HUES6 (cell line): ENCODE data around the gene TRAF7.
A peak's percentile ranks its signal among the peaks of the same experiment; 100 is the strongest.

Experiments
- H3K27ac ChIP-seq: 2 replicates; pipeline ENCODE4 v1.7.0; 2013; ENCODE audit warnings: low read depth, mild to moderate bottlenecking, low read length, inconsistent platforms
- H3K27me3 ChIP-seq: 2 replicates; pipeline ENCODE4 v1.6.1; 2013; ENCODE audit warnings: low read length; ENCODE audit not compliant: control insufficient read depth, insufficient read depth
- H3K36me3 ChIP-seq: 2 replicates; pipeline ENCODE4 v1.6.1; 2013; ENCODE audit warnings: low read length; ENCODE audit not compliant: control insufficient read depth, insufficient read depth
- H3K4me1 ChIP-seq: 2 replicates; pipeline ENCODE4 v1.6.1; 2013; ENCODE audit warnings: low read length; ENCODE audit not compliant: control insufficient read depth, insufficient read depth
- H3K4me3 ChIP-seq: 2 replicates; pipeline ENCODE4 v1.5.1; 2013; ENCODE audit warnings: low read depth, low read length
- H3K9ac ChIP-seq: one replicate; pipeline ENCODE4 v1.6.1; 2013; ENCODE audit warnings: mild to moderate bottlenecking, low read length
- H3K9me3 ChIP-seq: 2 replicates; pipeline ENCODE4 v1.6.1; 2013; ENCODE audit warnings: low read depth, low read length; ENCODE audit not compliant: control insufficient read depth, insufficient read depth

The TRAF7 gene

DNA sequence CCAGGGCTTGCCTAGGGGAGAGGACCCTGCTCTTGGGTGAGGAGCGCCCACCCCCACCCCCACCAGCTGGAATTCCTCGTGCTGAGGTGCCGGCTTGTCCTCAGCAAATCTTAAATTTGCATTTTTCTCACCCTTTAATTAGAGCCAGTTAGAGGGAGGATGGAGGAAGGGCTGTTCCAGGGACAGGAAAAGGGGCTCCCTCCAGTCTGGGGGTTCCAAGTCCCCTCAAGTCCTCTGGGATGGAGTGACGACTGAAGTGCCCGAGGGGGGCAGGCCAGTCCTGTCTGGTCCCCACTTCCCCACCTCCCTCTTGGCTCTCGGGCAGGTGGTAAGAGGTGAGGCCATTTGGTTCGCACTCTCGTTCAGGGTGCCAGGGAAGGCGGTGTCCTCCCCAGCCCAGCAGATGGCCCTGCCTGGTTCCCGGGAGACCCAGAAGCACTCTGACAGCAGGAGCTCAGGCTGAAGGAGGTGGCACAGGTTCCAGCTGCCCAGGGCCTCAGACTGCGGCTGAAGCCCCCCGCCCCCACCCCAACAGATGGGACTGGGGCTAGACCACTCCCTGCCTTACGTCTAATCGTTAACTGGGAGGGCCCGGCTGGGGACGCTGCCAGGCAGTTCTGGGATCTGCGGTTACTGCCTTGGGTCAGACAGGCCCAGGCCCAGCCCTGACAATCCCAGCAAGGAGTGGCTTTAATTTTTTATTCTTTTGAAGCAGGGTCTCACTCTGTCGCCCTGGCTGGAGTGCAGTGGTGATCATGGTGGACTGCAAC, 5.0 kb upstream of the TRAF7 start:
- Histone ChIP-seq H3K27me3 (no peaks in the 10 kb centered on the region), H3K4me1 (peaks cover 46% of the 10 kb centered on the region), H3K36me3 (peaks cover 38% of the 10 kb centered on the region), H3K4me3 (peak overlapping the region; percentile 67), H3K27ac (peak overlapping the region; percentile 38; the same call in 1 of the 2 replicates), H3K9me3 (no peaks in the 10 kb centered on the region), H3K9ac (peak overlapping the region; percentile 77)

DNA sequence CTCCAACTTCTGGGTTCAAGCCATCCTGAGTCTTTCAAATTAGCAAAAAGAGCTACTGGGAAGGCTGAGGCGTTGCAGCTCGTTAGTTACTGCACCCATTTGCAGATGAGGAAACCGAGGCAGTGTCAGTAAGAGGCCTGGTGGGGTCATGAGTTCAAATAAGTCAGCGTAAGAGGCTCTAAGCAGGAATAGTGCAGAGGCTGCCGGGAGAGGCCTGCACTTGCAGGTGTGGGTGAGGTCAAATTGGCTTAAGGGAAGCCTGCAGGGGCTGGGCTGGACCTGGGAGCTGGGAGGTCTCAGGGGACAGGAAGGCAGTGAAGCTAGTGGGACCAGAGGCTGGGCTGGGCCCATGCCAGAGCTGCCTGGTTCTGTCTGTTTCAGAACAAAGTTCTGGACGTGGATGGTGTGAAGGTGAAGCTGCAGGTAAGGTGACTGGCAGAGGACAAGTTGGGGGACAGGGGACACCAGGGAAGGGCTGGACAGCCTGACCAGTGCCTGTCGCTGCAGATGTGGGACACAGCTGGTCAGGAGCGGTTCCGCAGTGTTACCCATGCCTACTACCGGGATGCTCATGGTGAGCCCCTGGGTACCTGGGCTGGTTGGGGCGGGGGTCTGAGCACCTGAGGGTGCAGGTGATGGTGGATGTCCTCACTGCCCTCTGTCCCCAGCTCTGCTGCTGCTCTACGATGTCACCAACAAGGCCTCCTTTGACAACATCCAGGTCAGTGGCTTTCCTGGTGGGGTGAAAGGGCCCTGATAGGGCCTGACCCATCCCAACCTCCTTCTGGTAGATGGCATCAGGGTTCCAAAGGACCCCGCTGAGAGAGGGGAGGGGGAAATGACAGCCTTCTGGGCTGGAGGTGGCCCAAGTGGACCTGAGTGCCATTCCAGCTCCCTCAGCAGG, 4.1 kb upstream of the TRAF7 start:
- peaks cover 38% of the 10 kb centered on the region for H3K36me3 ChIP-seq
- peak overlapping the region; percentile 77 for H3K9ac ChIP-seq
- peak overlapping the region; percentile 7 for H3K4me3 ChIP-seq
- H3K9me3 ChIP-seq = no peaks in the 10 kb centered on the region
- no peak overlapping the region for H3K27ac ChIP-seq
- peaks cover 46% of the 10 kb centered on the region for H3K4me1 ChIP-seq
- no peaks in the 10 kb centered on the region for H3K27me3 ChIP-seq

DNA sequence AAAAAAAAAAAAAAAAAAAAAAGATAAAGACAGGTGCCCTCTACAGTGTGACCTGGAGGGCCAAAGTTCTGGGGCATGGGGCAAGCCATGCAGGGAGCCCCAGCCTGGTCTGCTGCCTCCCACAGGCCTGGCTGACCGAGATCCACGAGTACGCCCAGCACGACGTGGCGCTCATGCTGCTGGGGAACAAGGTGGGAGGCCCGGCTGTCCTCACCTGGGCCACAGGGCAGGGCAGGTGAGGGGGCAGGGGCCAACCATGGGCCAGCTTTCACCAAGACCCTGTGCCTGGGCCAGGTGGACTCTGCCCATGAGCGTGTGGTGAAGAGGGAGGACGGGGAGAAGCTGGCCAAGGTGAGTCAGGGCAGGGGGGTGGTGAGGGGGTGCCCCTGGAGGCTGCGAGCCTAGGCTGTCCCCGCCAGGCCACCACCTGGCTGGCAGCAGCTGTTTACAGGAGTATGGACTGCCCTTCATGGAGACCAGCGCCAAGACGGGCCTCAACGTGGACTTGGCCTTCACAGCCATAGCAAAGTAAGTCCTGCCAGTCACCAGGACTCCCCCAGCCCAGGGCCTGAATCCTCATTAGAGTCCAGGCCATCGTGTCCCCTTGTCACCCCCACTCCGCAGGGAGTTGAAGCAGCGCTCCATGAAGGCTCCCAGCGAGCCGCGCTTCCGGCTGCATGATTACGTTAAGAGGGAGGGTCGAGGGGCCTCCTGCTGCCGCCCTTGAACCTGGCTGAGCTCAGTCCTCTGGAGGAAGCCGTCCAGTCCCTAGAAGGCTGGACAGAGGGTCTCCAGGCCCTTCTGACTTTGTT, 2.7 kb upstream of the TRAF7 start:
- peak overlapping the region; percentile 97 for H3K4me3 ChIP-seq
- H3K9ac ChIP-seq = peak overlapping the region; percentile 100
- H3K9me3 ChIP-seq = no peaks in the 10 kb centered on the region
- H3K27me3 ChIP-seq = no peaks in the 10 kb centered on the region
- H3K36me3 ChIP-seq = peaks cover 38% of the 10 kb centered on the region
- H3K27ac ChIP-seq = peak overlapping the region; percentile 94
- H3K4me1 ChIP-seq = peaks cover 59% of the 10 kb centered on the region

DNA sequence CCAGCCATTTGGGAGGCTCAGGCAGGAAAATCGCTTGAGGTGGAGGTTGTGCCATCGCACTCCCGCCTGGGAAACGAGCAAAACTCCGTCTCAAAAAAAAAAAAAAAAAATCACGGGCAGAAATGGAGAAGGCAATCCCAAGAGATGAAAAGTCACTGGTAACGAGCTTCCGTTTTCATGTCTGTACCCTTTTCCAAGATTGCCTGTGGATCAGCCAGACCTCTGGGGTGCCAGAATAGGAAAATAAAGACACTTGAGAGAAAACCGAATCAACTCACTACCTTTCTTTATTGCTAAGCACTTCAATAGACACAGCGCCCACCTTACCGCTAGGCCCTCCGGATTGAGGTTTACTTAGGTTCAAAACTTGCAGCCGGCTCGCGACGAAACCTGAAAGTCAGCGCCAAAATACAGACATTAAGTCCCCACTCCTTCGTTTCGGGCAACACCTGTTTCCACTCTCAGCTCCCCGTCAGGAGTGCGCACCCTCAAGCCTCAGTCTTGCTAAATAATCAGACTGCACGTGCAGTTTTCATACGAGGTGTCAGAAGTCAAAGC, 970 bp upstream of the TRAF7 start:
- Histone ChIP-seq H3K27me3 (no peaks in the 10 kb centered on the region), H3K4me1 (peaks cover 70% of the 10 kb centered on the region), H3K27ac (peak overlapping the region; percentile 94), H3K9ac (peak overlapping the region; percentile 100), H3K36me3 (peaks cover 38% of the 10 kb centered on the region), H3K9me3 (no peaks in the 10 kb centered on the region), H3K4me3 (peak overlapping the region; percentile 97)

DNA sequence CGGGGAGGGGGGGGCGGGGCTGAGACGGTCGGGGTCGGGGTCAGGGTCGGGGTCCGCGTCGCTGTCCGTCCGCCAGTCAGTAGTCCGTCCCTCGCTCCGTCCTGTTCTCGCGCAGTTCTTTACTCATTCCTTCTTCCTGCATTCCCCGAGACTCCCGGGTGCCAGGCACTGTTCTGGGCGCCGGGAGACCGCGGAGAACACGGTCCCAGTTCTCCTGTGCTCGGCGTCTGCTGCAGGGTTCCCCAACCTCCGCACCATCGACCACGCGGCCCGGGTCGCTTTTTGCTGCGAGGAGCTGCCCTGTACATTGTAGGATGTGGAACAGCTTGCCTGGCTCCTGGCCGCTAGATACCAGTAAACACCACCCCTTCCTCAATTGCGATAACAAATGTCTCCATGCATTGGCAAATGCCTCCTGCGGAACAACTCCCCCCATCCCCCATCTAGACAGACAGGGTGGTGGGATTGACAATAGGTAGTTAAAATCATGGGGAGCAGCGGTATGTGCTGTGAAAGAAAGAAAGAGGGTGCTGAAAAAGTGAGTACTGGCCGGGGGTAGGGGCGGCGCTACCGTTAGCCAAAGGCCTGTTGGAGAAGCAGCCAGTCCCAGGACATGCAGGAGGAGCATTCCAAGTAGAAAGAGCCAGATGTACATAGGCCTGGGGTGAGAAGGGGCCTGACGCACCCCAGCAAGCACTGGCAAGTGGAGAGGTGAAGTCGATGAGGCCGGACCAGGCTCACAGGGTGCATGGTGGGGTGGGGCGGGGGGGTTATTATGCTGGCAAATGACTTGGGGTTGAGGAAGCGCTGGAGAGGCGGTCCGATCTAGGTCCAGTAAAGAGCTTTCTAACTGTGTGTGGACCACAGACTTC, 631 bp downstream of the TRAF7 start:
- Histone ChIP-seq H3K9me3 (no peaks in the 10 kb centered on the region), H3K36me3 (peaks cover 37% of the 10 kb centered on the region), H3K9ac (peak overlapping the region; percentile 92), H3K27me3 (no peaks in the 10 kb centered on the region), H3K27ac (0 out of 2 replicates have a peak overlapping the region, but pooled peaks have one; percentile 68), H3K4me1 (peaks cover 64% of the 10 kb centered on the region), H3K4me3 (peak overlapping the region; percentile 96)

DNA sequence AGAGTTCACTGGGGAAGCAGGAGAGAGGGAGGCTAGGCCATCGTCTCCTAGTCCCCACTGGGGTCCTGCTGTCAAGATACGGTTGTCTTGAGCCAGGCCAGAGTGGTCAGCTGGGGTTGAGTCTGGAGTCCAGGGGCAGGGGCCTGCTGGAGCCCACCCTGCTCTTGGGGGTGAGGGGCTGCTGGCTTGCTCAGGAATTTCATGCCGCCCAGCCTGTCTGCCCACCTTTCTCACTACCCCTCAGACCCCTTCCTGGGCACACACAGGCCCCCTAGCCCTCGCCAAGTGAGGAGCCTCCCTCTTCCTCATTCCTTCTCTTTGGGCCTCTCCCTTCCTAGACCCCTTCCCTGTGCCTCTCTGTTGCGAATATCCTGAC, 1.3 kb downstream of the TRAF7 start:
- no peak overlapping the region for H3K27ac ChIP-seq
- peaks cover 58% of the 10 kb centered on the region for H3K4me1 ChIP-seq
- peak overlapping the region; percentile 42 for H3K9ac ChIP-seq
- H3K27me3 ChIP-seq = no peaks in the 10 kb centered on the region
- H3K36me3 ChIP-seq = peaks cover 31% of the 10 kb centered on the region
- no peaks in the 10 kb centered on the region for H3K9me3 ChIP-seq
- peak overlapping the region; percentile 96 for H3K4me3 ChIP-seq

DNA sequence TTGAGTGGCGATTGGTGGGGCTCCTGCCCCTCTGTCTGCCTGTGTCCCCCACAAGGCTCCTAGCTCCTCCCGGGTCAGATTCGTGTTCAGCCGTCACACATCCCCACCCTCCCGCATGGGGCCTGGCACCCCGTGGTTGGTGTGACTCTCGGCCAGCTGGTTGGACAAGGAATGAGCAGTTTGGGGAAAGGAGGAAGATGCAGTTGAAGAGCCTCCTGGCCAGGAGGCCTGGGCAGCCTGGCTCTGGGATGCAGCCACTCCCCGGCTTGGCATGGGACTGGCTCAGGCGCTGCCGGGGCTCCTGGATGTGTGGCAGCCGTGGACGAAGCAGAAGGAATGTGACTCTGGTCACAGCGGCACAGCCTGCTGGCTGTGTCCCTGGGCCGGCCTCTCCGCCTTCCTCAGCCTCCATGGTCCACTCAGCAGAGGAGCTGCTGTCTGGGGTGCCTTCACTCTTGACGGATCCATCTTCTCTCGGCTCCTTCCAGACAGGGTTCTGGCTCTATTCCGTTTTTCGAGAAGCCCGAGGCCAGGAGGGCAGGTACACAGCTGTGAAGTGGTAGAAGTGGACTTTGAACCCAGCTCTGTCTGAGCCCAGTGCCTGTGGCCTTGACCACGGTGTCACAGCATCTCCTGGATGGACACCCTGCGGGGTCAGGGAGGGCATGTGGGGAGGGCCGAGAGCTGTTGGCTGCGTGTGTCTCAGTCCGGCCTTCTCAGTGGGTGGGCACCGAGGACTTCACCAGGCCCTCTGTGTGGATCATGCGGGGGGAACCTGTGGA, 2.1 kb downstream of the TRAF7 start:
- Histone ChIP-seq H3K9ac (no peak overlapping the region), H3K27ac (no peak overlapping the region; the same call in 1 of the 2 replicates), H3K36me3 (peaks cover 24% of the 10 kb centered on the region), H3K27me3 (no peaks in the 10 kb centered on the region), H3K4me1 (peaks cover 53% of the 10 kb centered on the region), H3K4me3 (no peak overlapping the region), H3K9me3 (no peaks in the 10 kb centered on the region)

DNA sequence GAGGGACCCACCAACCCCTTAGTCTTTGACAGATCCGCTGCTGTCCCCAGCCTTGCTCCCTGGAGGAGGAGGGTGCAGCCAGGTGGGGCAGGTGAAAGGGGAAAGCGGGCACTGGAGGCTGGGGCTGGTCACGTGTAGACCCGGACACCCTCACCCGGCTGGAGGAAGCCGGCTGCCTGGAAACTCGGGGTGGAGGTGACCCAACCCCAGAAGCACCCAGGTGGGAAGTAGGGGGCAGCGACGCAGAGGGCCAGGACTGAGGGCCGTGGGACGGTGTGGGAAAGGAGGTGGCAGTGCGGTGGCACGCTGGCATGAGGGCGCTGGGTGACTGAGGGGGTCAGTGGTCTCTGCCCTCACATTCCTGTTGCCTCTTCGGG, 2.7 kb downstream of the TRAF7 start:
- H3K36me3 ChIP-seq = peaks cover 19% of the 10 kb centered on the region
- no peaks in the 10 kb centered on the region for H3K27me3 ChIP-seq
- H3K9ac ChIP-seq = peak overlapping the region; percentile 9
- no peak overlapping the region for H3K4me3 ChIP-seq
- H3K4me1 ChIP-seq = peaks cover 47% of the 10 kb centered on the region
- no peak overlapping the region; the same call in 1 of the 2 replicates for H3K27ac ChIP-seq
- H3K9me3 ChIP-seq = no peaks in the 10 kb centered on the region

DNA sequence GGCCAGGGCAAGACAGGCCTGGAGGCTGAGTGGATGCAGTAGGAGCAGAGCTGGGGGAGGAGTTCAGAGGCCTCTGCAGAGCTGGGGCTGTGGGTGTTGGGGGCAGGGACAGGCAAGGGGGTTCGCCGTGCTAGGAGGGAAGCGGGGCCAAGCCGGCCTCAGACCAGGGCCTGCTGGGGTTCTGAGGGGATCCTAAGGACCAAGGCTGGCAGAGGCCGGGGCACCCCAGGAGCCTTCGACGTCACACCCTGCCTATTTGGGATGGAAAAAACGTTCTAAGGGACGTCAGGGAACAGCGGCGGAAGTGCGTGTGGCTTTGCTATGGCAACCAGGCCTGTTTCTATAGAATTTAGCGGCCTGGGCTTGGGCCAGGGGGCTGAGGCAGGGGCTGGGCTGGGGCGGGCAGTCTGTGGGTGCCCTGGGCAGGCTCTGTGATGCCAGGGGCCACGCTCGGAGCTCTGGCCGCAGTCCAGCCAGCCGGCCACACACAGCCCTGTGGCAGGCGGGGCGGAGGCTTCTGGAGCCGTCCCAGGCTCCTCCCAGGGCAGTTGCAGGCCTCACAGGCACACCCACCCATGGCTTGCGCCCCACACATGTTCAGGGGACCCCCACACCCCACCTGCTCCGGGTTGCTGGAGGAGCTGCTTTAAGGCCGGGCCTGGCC, 3.7 kb downstream of the TRAF7 start:
- H3K27me3 ChIP-seq = no peaks in the 10 kb centered on the region
- peaks cover 2% of the 10 kb centered on the region; the same call in 1 of the 2 replicates for H3K9me3 ChIP-seq
- peaks cover 39% of the 10 kb centered on the region for H3K4me1 ChIP-seq
- peak overlapping the region; percentile 51; the same call in 1 of the 2 replicates for H3K27ac ChIP-seq
- peaks cover 10% of the 10 kb centered on the region for H3K36me3 ChIP-seq
- H3K9ac ChIP-seq = peak overlapping the region; percentile 34
- no peak overlapping the region for H3K4me3 ChIP-seq
